Measurements from ENCODE around the gene PSMD13.

DNA sequence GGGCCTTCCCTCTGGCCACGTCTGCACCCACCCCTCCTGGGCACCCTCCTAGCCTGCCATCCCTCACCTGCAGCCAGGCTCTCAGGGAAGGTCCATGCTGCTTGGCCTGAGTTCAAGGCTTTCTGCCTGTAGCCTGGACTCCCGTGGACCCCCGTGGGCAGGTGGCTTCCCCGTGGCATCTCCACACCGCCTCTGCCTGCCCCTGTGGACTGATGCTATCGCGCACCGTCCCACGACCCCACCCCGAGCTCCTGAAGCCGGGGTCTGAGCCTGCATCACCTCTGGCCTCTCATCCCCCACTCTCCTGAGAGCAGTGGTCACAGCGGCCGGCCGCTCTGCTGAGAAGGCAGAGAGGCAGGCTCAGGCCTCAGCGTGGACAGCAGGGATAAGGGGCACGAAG, 58.0 kb downstream of the PSMD13 start:
- TF ChIP-seq, protein P1, sequence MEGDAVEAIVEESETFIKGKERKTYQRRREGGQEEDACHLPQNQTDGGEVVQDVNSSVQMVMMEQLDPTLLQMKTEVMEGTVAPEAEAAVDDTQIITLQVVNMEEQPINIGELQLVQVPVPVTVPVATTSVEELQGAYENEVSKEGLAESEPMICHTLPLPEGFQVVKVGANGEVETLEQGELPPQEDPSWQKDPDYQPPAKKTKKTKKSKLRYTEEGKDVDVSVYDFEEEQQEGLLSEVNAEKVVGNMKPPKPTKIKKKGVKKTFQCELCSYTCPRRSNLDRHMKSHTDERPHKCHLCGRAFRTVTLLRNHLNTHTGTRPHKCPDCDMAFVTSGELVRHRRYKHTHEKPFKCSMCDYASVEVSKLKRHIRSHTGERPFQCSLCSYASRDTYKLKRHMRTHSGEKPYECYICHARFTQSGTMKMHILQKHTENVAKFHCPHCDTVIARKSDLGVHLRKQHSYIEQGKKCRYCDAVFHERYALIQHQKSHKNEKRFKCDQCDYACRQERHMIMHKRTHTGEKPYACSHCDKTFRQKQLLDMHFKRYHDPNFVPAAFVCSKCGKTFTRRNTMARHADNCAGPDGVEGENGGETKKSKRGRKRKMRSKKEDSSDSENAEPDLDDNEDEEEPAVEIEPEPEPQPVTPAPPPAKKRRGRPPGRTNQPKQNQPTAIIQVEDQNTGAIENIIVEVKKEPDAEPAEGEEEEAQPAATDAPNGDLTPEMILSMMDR (IDR thresholded peaks at IDR 0.05 in 2 of 3, conservative IDR thresholded peaks at IDR 0.05 in 1 of 3; ENCODE audit: borderline replicate concordance in 1 of 3, insufficient read depth in 1 of 3, low read depth in 2 of 3, low read length in 2 of 3): no peak
- TF ChIP-seq REST (IDR thresholded peaks at IDR 0.05; ENCODE audit: low read depth) (no peak), ZBTB33 (IDR thresholded peaks at IDR 0.05; ENCODE audit: extremely low read depth, insufficient replicate concordance, low read length) (no peak), YY1 (IDR thresholded peaks at IDR 0.05; ENCODE audit: extremely low read depth, insufficient replicate concordance, low read depth, low read length) (no peak), RAD21 (IDR thresholded peaks at IDR 0.05; ENCODE audit: low read depth) (no peak), EZH2 (IDR thresholded peaks at IDR 0.05) (no peak), SP1 (IDR thresholded peaks at IDR 0.05; ENCODE audit: low read depth) (no peak), POLR2A (IDR thresholded peaks at IDR 0.05; ENCODE audit: borderline replicate concordance, extremely low read depth, insufficient read depth, insufficient read length) (no peak), POLR2AphosphoS5 (IDR thresholded peaks at IDR 0.05; ENCODE audit: low read depth, low read length) (no peak), JUND (IDR thresholded peaks at IDR 0.05) (no peak)
- TF ChIP-seq, protein P2, sequence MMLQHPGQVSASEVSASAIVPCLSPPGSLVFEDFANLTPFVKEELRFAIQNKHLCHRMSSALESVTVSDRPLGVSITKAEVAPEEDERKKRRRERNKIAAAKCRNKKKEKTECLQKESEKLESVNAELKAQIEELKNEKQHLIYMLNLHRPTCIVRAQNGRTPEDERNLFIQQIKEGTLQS (IDR thresholded peaks at IDR 0.05): no peak

Data from HCT116 (cell line).